GM21447 (cell line): ENCODE data around the gene MYCL.

Source experiments
- ATAC-seq: cut with Tn5 transposase; IDR thresholded peaks from one replicate; pipeline ENCODE4 v1.9.1; 2021; ENCODE audit not compliant: unreplicated experiment

MYCL gene

GRCh38 chr1:39857126-39857878 lies 44.4 kb downstream of the MYCL start:
- no peak for ATAC-seq

- no peak for ATAC-seq
Measured at GRCh38 chr1:39854738-39855137, 47.0 kb downstream of the MYCL start.

- no peak for ATAC-seq
Measured at GRCh38 chr1:39854314-39854713, 47.4 kb downstream of the MYCL start.

GRCh38 chr1:39852876-39853275 lies 48.8 kb downstream of the MYCL start:
- no peak for ATAC-seq

- no peak for ATAC-seq
Measured at GRCh38 chr1:39852214-39852791, 49.4 kb downstream of the MYCL start.

- ATAC-seq = no peak
Measured at GRCh38 chr1:39850606-39851216, 51.0 kb downstream of the MYCL start.

- no peak for ATAC-seq
Measured at GRCh38 chr1:39849203-39849602, 52.5 kb downstream of the MYCL start.

- no peak for ATAC-seq
Measured at GRCh38 chr1:39847940-39848339, 53.8 kb downstream of the MYCL start.

GRCh38 chr1:39846796-39847195 lies 54.9 kb downstream of the MYCL start:
- no peak for ATAC-seq

- ATAC-seq = peak; percentile 81
Measured at GRCh38 chr1:39845569-39846566, 55.8 kb downstream of the MYCL start.
